Fibroblast of villous mesenchyme (primary cell): ENCODE measurements around the gene ASXL3. TPM values are rescaled to one million over a fixed set of nuclear protein-coding genes. Genes with fewer than 3 reads are reported as not detected.

Experiments
- DNase-seq: peaks from one replicate; pipeline ENCODE4 v3.0.0-alpha.2; 2010; ENCODE audit warnings: low read depth
- H3K4me3 ChIP-seq: 2 replicates; pipeline ENCODE4 v1.5.1; 2011; ENCODE audit warnings: low read depth, mild to moderate bottlenecking, low read length
- total RNA-seq: library from RNA; depleted of rRNA; stranded (reverse); fragments of >200 nt; gene quantifications from 2 replicates; pipeline ENCODE4 v1.2.3, GENCODE V29; 2012
- TF ChIP-seq, protein P1 (sequence below): IDR thresholded peaks from 2 replicates; pipeline ENCODE4 v1.5.1; 2012; ENCODE audit warnings: low read depth, mild to moderate bottlenecking, low read length; ENCODE audit not compliant: insufficient read depth

ASXL3 gene
- total RNA-seq, 1 donor = under 0.01 TPM

DNA sequence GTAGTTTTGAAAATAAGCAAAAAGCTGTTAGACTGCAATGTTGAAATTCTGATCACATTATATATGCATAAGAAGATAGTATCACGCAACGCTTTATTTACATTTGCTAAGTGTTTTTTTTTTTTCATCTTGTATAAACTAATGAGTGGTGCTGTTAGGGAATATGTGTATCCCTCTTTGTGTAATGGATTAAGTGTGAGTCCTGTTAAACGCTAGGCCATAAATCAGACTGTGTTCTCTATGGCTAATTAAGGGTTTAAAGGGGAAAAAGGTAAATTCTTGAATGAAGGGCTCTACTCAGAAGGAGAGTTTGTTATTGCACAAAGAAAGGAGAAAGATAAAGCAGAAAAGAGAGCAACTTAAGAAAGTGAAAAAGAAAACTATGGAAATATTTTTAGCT lies 4.8 kb upstream of the ASXL3 start:
- DNase-seq = no peak
- H3K4me3 ChIP-seq = no peak overlapping the region
- TF ChIP-seq, protein P1, sequence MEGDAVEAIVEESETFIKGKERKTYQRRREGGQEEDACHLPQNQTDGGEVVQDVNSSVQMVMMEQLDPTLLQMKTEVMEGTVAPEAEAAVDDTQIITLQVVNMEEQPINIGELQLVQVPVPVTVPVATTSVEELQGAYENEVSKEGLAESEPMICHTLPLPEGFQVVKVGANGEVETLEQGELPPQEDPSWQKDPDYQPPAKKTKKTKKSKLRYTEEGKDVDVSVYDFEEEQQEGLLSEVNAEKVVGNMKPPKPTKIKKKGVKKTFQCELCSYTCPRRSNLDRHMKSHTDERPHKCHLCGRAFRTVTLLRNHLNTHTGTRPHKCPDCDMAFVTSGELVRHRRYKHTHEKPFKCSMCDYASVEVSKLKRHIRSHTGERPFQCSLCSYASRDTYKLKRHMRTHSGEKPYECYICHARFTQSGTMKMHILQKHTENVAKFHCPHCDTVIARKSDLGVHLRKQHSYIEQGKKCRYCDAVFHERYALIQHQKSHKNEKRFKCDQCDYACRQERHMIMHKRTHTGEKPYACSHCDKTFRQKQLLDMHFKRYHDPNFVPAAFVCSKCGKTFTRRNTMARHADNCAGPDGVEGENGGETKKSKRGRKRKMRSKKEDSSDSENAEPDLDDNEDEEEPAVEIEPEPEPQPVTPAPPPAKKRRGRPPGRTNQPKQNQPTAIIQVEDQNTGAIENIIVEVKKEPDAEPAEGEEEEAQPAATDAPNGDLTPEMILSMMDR = no peak

DNA sequence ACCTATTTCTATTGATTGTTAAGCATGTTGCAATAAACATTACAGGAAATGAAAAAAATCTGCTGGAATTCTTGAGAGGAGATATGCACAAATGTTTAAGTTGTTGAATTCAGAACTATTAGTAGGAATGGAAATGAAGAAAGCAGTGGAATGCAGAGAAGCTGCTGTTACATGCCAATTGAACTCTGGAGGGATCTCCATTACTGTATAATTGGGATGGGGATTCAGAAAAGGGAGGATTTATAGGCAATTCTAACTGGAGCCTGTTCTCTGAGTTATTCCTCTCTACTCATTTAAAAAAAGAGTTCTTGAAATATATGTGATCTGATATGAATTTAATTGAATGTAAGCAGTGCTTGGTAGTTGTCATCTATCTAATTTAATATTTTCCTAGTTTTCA lies 2.6 kb upstream of the ASXL3 start:
- TF ChIP-seq, protein P1 = no peak
- DNase-seq = no peak
- H3K4me3 ChIP-seq = no peak overlapping the region

DNA sequence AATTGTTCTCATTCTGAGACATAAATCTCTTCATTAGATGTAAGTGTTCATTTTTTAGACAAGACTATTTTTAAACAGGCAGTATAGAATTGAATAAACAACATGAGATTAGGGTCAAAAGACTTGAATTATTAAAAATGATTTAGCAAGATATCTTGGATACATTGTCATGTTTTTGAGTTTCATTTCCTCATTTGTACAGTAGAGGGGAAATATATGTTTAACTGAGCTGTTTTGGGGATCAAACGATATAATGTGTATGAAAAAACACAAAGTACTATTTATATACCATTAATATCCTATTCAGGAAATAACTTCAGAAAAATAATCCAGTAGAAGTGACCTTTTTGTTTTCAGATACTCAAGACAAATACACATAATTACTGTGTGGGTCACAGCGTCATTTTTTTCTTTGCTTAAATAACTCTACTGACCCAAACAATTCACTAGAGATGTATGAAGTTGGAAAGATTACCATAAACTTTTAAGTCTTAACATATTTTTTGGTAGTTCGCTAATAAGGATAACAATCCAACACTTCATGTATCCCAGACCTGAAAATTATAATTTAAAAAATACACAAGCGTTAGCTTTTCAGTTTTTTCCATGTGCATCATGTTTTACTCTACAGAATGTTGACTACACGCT lies 896 bp upstream of the ASXL3 start:
- TF ChIP-seq, protein P1 = no peak
- H3K4me3 ChIP-seq = peak overlapping the region; percentile 63
- DNase-seq = no peak

DNA sequence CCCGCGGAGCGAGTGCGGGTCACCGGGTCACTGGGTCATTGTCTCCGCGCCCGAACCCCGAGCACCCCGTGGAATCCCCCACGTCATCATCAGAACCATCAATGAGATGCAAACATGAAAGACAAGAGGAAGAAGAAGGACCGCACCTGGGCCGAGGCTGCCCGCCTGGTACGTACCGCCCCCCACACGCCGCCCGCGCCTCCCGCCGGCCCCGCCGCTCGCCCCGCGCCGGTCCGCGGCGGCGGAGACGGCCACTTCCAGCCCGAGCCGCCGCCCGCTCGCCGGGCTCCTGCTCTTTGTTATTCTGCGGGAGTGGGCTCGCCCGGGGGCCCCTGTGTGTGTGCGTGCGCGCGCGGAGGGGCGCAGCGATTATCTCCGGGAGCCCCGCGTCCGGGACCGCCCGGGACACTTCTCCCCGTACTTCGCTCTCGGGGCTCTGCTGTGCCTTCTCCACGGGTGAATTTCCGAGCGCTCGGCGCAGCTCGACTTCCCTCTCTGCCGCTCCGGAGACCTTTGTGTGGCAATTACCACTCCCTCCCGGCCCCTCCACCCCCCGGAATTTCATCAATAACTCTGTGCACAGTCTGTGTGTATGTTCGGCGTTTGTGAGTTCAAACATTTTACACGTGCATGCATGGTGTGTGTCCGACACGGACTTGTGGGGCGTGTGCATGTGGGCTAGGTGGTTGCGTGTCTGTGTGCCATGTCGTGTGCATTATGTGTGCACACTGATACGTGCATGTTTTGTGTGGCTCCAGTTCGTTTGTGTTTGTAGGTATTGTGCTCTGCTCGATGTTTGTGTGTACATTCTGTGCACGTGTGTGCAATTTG lies 714 bp downstream of the ASXL3 start:
- TF ChIP-seq, protein P1 = no peak
- H3K4me3 ChIP-seq = peak overlapping the region; percentile 52
- no peak for DNase-seq

DNA sequence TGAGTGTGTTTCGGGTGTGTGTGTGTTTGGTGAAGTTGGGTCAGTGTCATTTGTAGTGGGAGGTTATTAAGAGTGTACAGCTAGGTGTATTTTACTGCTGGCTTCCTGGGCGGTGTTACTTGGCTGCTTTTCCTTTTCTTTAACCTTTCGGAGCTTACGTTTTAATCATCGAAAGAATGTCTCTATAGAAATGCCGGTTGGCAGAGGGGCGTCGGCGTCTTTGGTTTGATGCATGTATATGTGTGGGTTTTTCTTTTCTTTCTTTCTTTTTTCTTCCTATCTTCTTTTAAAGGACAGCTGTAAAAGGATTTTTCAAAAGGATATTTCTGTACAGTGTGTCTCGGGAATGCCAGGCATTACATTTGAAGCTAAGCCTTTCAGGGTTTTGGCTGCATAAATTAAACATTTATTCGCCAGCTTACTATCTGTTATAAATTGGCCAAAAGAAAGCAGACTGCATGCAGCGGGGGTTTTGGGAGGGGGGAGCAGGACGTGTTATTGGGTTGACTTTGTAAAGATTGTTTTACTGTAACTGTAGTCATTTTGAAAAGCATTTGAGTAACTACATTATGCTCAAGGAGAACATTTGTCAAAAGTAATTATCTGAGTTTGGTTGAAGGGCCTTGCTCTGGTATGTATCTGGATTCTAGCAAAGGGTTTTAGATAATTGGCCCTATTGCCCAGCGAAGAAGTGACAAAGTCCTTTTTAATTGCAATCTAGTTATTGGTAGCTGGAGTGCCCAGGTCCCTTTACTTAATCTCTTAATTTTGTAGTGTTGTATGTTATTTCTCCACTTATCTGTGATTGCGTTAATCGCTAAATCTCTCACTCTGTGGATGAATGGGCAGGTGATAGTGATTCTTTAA lies 1.6 kb downstream of the ASXL3 start:
- no peak for DNase-seq
- TF ChIP-seq, protein P1 = no peak
- no peak overlapping the region for H3K4me3 ChIP-seq

GRCh38 chr18:33580546-33580945 lies 2.5 kb downstream of the ASXL3 start:
- no peak overlapping the region for H3K4me3 ChIP-seq
- TF ChIP-seq, protein P1 = no peak
- no peak for DNase-seq
